Stimulated activated CD4-positive, alpha-beta T cell treated with anti-CD3 and anti-CD28 coated beads, Interleukin-12 subunit alpha, Interleukin-12 subunit beta, amount 100 ng/mL, for 24 hours (primary cell): ENCODE results near the gene GATA2.

ENCODE experiments used
- DNase-seq, 2 experiments: peaks; one replicate each; pipeline ENCODE4 v3.0.0-alpha.2; 2020; ENCODE audit warnings: low read depth in 2 of 2

The GATA2 gene

DNA sequence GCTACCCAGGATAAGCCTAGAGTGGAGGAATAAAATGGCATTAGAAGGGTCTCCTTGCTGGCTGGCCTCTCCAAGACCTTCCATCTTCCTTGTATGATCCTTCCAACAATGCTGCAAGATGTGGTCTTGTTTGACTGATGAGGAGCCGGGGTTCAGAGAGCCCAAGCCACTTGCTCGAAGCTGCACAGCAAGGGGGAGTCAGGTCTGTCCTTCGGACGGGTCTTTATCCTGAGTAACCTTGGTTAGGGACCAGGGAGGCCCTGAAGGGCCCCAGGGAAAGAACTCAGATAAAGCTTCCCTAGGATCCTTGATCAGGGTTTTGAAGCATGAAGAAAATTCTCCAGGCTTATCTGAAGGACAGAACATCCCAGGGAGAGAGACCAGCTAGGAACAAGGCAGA lies 19.3 kb downstream of the GATA2 start:
- no peak for DNase-seq

DNA sequence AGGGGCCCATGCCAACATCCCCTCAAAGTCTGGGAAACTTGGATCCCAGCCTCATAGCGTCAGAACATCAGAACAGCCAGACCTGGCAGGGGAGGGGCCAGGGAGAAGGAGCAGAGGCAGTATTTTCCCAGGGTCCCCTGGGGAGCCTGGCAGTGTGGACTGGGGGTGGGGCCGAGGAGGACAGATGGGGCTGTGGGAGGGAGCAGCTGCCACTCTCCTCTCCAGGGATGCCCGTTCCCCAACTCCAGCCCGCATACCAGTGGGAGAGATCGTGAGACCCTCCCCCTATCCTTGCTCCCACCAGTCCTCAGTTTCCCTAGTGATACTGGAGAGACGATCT lies 19.9 kb downstream of the GATA2 start:
- no peak for DNase-seq

DNA sequence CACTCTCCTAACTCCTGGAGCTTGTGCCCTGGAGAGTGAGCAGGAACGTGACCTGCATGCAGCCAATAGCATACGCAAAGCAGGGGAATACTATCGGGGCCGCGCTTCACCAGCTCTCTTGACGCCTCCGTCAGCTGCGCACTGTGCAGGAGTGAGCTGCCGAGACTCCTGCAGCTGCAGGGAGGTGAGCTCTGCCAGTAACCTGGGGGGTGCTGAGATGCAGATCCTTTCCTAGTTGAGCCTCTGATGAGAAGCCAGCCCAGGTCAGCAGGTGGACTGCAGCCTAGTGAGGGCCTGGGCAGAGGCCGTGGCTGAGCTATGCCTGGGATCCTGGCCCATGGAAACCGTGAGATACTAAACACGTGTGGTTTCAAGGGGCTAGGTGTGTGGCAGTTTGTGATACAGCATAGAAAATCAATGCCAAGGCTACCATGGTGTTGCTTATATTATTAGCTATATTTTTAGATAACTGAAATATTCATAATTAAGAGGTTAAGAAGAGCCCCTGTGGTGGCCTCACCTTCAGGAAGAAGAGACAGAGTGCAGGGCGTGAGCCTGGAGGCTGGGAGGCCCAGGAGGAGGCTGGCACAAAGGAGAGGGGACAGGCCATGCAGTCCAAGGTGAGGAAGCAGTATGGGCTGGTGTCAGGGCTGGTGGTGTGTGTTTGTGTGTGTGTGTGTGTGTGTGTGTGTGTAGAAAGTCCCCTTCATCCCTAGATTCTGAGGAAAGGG lies 20.4 kb downstream of the GATA2 start:
- no peak for DNase-seq

DNA sequence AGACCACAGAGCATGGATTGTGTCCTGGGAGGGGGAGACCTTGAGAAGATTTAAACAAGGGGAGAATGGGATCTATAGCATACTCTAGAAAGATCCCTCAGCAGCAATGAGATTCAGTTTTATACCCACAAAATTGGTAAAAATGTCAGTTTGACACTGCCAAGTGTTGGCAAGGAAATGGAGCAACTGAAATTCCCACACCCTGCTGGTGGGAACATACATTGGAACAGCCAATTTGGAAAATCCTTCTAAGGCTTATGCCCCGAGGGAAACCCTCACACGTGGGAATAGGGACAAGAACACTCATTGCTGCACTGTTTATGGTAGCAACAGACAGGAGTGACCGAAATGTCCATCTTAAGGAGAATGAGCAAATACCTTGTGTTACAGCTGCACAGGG lies 21.3 kb downstream of the GATA2 start:
- no peak for DNase-seq

DNA sequence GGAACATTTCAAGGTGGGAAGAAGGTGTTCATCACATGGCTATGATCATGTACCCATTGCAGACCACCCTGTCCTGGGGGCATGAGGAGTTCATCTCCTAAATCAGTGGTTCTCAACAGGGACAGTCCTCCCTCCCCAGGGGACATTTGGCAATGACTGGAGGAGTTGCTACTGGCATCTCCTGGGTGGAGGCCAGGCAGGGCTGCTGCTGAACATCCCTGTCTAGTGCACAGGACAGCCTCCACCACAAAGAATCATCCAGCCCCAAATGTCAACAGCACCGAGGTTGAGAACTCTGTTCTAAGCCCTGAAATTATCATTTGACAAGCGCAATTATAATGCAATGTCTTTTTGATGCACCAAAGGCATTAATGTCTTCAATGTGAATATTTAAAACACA lies 21.9 kb downstream of the GATA2 start:
- DNase-seq = no peak

DNA sequence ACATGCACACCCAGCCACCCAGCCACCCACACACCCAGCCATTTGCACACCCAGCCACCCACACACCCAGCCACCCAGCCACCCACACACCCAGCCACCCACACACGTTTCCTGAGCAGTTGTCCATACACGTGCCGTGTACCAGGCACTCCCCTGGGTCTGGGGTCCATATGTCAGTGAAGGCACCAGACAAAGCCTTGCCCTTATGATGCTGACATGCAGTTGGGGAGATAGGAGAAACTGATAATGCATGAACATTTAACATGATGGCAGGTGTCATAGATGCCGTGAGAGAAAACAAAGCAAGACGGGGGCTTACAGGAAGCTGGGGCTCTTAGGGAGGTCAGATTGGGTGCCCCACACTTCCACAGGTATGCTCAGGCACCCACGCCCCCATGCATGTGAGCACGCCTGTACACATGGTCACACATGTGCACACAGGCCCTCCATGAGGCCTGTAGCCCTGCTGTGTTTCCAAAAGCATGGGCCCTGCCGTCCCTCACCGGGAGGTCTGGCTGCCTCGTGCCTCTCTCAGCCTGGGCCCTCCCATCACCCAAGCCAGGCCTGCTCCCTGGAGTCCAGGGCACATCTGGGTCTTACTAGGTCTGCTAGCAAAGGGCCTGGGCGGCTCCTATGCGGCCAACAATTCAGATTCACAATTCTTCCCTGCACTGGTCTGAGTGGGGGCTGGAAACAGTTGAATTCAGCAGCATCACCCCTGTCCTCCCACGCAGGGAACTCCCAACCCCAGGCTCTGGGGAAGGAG lies 22.7 kb downstream of the GATA2 start:
- DNase-seq = no peak

DNA sequence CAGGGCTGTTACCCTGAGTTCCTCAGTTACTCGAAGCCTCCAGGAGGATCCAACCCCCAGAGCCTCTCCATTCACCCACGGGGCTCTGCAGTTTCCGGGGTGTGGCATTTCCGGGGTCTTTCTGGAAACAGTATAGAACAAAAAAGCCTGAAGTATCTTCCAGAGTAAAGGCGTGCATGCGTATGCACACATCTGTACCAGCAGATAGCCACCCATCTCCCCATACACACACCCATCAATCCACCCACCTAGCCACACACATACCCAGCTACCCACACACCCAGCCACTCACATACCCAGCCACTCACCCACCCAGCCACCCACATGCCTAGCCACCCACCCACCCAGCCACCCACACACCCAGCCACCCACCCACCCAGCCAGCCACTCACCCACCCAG lies 23.4 kb downstream of the GATA2 start:
- no peak for DNase-seq

DNA sequence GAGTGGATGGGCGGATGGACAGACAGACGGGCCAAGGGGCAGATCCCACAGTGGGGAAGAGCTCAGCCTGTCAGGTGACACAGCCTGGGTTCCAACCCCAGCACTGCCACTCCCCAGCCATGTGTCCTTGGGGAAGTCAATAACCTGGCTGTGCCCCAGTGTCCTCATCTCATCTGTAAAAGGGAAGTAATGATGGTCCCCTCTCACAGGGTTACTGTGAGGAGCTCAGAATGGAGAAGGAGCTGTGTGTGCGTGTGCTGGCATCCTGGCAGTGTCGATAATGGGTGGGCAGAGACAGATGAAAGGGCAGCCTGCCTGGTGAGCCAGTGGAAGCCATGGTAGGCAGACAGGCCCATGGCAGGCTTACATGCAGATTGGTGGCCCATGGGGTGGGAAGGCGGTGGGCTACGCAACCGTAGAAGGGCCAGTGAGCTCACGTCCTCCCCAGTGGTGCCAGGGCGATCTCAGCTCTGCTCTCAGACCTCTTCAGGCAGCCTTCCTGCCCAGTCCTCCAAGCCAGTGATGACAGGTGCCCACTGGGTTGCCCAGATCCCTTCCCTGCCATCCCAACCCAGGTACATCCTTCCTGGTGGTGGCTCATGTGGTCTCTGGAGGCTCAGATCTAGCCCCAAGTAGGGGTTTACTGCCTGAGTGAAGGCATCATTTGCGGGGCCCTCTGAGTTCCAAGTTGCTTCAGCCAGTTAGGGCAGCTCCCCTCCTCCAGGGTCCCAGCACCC lies 24.0 kb downstream of the GATA2 start:
- no peak for DNase-seq

DNA sequence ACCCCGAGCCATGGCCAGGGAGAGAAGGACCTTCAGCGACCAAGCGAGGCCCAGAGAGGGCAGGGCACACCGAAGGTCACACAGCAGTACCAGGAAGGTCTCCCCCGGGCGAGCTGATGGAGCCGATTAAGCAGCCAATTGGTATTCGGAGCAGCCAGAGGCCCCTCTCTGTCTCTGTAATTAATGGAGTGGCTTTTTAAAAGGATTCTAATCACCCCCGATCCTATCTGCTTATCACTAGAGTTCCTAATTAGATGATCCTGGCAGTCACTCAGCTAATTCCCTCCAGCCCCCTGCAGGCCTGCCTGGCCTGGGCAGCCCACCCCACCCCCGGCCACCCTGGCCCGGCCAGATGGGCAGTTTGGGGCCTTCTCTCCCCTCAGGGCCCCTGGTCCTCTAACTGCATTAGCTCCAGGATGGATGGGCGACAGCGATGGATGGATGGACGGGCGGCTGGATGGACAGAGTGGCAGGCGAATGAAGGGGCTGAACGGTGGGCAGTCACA lies 24.7 kb downstream of the GATA2 start:
- DNase-seq = no peak

DNA sequence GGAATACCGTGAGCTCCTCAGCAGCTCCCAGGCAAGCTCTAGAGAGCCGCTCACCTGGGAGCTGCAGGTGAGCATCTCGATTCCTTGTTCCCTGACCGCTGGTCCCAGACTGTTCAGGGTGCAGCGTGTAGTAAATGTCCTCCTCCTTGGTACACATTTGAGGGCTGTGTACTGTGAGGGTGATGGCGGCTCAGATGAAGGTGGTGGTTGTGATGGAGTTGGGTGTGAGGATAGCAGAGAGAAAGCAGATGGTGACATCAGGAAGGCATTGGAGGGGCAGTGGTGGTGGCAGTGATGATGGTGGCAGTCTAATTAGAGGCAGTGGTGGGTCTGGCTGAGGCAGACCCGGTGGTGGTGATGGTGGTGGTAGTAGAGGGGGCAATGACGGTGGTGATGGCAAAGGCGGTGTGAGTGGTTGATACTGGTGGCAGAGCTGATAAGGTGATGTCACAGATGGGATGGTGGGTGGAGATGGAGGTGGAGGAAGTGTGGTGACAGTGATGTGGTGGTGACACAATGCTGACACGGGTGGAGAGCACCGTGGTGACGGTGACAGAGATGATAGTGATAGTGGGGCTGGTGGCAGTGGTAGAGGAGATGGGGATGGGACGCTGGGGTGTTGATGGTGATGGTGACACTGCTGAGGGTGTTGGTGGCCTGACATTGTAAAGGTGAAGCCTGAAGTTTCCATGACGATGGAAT lies 26.0 kb downstream of the GATA2 start, which contains the start of gene DNAJB8:
Gene DNAJB8 (minus strand): TSS at position 51 of the 702 bp plus-strand sequence. CDS start 3,645 bp downstream, outside the sequence.
- no peak for DNase-seq

DNA sequence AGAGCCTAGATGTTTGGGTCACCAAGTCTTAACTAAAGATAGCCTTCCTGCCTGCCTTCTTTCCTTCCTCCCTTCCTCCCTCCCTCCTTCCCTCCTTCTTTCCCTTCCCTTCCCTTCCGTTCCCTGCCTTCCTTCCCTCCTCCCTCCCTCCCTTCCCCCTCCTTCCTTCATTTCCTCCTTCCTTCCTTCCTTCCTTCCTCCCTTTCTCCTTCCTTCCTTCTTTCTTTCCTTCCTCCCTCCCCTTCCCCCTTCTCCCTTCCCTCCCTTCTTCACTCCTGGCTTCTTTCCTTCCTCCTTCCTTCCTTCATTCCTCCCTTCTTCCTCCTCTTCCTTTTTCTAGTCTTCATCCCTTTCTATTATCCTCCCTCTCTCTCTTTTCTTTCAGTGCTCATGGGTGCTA lies 28.3 kb downstream of the GATA2 start:
- no peak for DNase-seq

DNA sequence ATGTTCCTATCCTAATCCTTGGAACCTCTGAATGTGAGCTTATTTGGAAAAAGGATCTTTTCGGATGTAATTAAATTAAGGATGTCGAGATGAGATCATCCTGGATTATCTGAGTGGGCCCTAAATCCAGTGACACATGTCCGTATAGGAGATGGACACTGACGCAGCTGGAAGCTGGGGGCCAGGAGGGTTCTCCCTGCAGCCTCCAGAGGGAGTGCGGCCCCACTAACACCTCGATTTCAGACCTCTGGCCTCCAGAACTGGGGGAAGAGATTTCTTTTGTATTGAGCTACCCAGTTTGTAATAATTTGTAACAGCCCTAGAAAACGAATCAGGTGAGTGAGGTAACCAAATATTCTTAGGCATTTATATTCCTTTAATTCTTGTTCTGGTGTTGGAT lies 28.8 kb downstream of the GATA2 start:
- DNase-seq = no peak

DNA sequence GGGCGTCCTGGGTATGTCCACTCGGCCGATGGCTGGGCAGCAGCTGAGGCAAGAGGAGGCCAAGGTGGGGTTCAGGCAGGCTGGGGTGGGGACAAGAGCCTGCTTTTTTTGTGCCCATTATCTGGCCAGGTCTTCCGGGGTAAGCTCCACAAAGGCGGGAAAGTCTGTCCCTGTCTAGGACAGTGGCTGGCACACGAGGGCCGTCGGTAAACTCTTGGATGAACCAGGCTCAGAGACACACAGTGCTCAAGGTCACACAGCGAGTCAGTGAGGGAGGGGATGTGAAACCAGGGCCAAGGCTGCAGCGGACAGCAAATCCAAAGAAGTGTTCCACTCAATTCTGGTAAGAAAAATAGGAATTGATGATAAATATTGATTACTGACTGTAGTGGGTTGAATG lies 29.2 kb downstream of the GATA2 start:
- no peak for DNase-seq

DNA sequence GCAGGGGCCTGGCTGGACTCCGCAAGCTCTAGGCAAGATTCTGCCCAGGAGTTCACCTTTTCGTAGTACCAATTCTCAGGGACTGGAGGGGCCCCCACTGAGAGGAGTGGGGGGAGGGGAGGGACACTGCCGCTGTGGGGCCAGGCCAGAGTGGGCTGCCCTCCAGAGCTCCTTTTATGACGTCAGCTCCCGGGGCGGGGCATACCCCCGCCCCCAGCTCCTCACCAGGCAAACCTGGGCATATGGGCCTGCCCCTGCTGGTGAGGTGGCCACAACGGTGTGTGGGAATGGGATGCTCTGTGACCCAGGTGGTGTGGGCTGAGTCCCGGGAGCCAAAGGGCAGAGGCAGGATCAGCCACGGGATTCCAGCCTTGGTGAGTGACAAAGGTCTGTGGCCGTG lies 29.6 kb downstream of the GATA2 start:
- no peak for DNase-seq

DNA sequence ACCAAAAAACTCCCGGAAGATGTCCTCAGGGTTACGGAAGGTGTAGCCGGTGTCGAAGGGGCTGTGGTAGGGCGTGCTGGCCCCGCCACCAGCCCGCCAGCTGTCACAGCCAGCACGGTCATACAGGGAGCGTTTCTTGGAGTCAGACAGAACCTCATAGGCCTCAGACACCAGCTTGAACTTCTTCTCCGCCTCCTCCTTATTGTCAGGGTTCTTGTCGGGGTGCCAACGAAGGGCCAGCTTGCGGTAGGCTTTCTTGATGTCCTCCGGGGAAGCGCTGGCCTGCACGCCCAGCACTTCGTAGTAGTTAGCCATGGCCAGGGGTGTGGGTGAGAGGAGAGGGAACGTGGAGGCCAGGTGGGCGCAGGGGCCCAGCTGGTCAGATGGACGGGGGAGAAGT lies 30.1 kb downstream of the GATA2 start:
- DNase-seq = no peak

DNA sequence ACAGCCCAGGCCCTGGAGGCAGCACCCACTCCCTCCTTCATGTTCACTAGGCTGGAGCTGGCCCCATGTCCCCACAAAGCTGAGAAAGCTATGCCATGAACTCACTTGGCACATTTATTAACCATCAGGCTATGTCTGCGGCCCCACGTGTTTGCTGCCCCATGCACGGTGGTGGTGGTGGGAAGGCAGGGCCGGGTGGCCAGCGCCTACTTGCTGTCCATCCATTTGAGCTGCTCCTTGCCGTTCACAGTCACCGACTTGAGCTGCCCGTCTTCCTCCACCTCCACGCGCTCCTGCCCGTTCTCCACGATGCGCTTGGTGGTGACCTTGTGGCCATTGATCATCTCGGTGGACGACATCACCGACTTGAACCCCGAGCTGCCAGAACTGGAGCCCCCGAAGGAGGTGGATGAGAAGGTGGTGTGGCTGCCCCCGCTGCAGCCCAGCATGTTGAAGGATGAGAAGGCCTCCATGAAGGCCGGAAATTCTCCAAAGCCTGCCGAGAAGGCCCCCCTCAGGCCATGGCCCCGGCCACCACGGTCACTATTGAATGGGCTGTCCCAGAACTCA lies 30.6 kb downstream of the GATA2 start:
- DNase-seq = no peak

DNA sequence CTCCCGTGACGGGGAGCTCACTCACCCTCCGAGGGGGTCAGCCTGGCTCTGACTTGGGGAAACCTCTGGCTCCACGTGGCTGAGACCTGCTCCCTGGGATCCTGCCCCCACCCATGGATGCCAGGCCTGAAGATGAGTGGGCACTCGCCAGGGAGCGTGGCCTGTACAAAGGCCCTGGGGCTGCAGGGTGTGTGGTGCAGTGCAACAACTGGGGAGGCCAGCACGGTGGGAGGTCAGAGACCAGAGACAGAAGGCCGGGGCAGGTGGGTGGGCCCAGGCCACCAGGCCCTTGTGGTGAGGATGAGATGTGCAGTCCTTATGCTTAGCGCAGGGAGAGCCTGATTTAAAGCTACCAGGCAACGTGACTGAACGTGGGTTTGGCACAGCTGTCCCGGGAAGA lies 31.3 kb downstream of the GATA2 start:
- no peak for DNase-seq

DNA sequence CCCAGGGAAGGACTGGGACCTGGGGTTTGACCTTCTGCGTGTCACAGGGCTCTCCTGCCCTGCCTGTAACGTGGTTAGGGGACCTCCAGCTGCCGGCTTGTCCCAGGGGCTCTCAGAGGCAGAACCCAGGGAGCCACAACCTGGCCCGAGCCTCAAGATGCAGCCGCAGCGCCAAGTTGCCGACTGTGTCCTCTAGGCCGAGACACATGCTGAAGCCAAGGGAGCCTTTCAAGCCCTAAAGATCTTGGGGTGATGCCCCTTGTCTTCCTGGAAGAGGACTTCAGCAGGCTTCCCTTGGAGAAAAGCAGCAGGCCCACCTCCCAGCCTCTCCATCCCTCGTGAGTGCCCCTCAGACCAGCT lies 33.6 kb downstream of the GATA2 start:
- no peak for DNase-seq

DNA sequence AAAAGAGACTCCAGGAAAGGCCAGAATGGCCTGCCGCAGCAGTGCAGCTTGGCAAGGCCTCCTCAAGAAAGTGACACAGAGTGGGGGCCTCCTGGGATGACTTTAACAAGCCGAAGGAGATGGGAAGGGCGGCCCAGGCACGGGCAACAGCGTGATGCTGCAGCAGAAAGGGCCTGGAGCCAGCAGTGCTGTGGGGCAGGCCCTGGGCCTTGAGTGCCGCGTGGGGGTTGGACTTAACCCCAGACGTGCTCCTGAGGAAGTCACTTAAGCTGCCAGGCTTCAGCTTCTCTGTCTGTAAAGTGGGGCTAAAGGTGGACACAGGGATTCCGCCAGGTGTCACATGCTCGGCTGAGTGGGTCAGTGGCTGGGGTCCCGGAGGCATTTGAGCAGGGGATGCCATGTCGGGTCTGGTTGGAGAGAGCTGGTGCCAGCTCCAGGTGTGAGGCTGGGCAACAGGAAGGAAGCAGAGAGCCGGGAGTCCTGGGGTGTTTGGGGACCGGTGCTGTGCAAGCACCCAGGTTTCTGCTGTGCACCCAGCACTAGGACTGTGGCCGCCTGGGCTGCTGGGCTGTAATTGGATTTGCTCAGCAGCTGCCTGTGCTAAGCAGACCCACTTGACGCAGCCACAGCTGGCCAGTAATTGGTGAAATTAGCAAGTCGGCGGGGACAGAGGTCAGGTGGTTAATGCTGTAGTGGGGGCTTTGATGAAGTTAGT lies 34.1 kb downstream of the GATA2 start:
- DNase-seq = no peak

DNA sequence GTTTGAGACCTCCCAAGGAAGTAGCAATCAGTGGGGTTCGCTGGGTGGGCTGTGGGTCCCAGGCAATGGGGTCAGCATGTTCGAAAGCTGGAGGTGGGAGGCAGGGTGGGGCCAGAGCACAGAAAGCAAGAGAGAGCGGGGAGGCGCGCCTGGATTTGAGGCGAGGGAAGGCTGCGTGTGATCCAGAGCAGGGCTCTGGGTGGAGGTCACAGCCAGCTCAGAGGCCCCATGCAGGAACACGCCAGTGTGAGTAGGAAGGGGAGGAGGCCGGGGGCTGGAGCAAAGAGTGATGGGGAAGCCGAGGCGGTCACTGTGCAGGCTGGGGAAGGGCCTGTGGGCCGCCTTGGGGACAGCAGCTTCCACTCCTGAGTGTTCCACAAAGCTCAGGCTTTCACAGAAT lies 35.1 kb downstream of the GATA2 start:
- DNase-seq = no peak
